ENCODE measurements around the gene ALOX5.

ALOX5 gene

GRCh38 chr10:45441239-45442190 lies 67.5 kb downstream of the ALOX5 start:
- no peak overlapping the region for H4K8ac ChIP-seq (ENCODE audit: low read length)
- no peak overlapping the region for H2BK5ac ChIP-seq (ENCODE audit: low read depth, low read length, poor library complexity, severe bottlenecking)
- no peak overlapping the region for H2AK5ac ChIP-seq (ENCODE audit: low read length, severe bottlenecking)
- H3K9me3 ChIP-seq (ENCODE audit: control insufficient read depth, low read length), result no peaks in the 10 kb centered on the region
- H3K23ac ChIP-seq (ENCODE audit: low read length in 2 of 2), result no peak overlapping the region
- H3K9ac ChIP-seq (ENCODE audit: low read length), result no peak overlapping the region
- 78% methylated on average over 13 of the region's 13 CpGs for WGBS
- no peak overlapping the region for H3K14ac ChIP-seq (ENCODE audit: low read length in 2 of 2)
- no peak overlapping the region for H3K4me3 ChIP-seq (ENCODE audit: insufficient read depth in 1 of 2, low read depth in 1 of 2, low read length in 2 of 2)
- no peak overlapping the region for H2BK120ac ChIP-seq (ENCODE audit: low read depth, low read length)
- H3K36me3 ChIP-seq (ENCODE audit: control insufficient read depth in 1 of 2, insufficient read depth in 2 of 2, low read depth in 1 of 2, low read length in 2 of 2), result no peaks in the 10 kb centered on the region
- no peak overlapping the region for H3K4ac ChIP-seq (ENCODE audit: low read depth in 1 of 2, low read length in 2 of 2)
- no peaks in the 10 kb centered on the region for H3K4me1 ChIP-seq (ENCODE audit: control insufficient read depth, insufficient read depth, low read depth, low read length)
- no peak overlapping the region for H2AFZ ChIP-seq (ENCODE audit: low read depth, low read length)
- DNase-seq, result no peak
- no peak overlapping the region for H2BK15ac ChIP-seq (ENCODE audit: low read depth, poor library complexity, severe bottlenecking)
- no peak overlapping the region for H3K18ac ChIP-seq (ENCODE audit: low read depth in 1 of 2, low read length in 2 of 2)
- no peak overlapping the region for H2BK12ac ChIP-seq (ENCODE audit: low read length in 2 of 2)
- peaks cover 13 to 21% of the 10 kb centered on the region in 2 experiments for H3K27me3 ChIP-seq (ENCODE audit: control insufficient read depth in 1 of 2, insufficient read depth in 1 of 2, low read length in 2 of 2)
- H3K79me1 ChIP-seq (replicated peaks; ENCODE audit: low read length, poor library complexity, severe bottlenecking), result no peaks in the 10 kb centered on the region
- H3K4me2 ChIP-seq (ENCODE audit: low read length, poor library complexity, severe bottlenecking), result no peak overlapping the region
- H3K27ac ChIP-seq (ENCODE audit: low read length, poor library complexity, severe bottlenecking), result no peak overlapping the region
- H4K91ac ChIP-seq (ENCODE audit: low read length), result no peak overlapping the region

- H2BK5ac ChIP-seq (ENCODE audit: low read depth, low read length, poor library complexity, severe bottlenecking), result no peak overlapping the region
- H3K18ac ChIP-seq (ENCODE audit: low read depth in 1 of 2, low read length in 2 of 2), result no peak overlapping the region
- H3K23ac ChIP-seq (ENCODE audit: low read length in 2 of 2), result no peak overlapping the region
- H3K79me1 ChIP-seq (replicated peaks; ENCODE audit: low read length, poor library complexity, severe bottlenecking), result no peaks in the 10 kb centered on the region
- H3K4me2 ChIP-seq (ENCODE audit: low read length, poor library complexity, severe bottlenecking), result no peak overlapping the region
- no peak overlapping the region for H2AK5ac ChIP-seq (ENCODE audit: low read length, severe bottlenecking)
- no peak overlapping the region for H3K4ac ChIP-seq (ENCODE audit: low read depth in 1 of 2, low read length in 2 of 2)
- no peak for DNase-seq
- no peaks in the 10 kb centered on the region for H3K4me1 ChIP-seq (ENCODE audit: control insufficient read depth, insufficient read depth, low read depth, low read length)
- no peak overlapping the region for H3K4me3 ChIP-seq (ENCODE audit: insufficient read depth in 1 of 2, low read depth in 1 of 2, low read length in 2 of 2)
- H4K91ac ChIP-seq (ENCODE audit: low read length), result no peak overlapping the region
- H2BK12ac ChIP-seq (ENCODE audit: low read length in 2 of 2), result no peak overlapping the region
- no peaks in the 10 kb centered on the region for H3K36me3 ChIP-seq (ENCODE audit: control insufficient read depth in 1 of 2, insufficient read depth in 2 of 2, low read depth in 1 of 2, low read length in 2 of 2)
- H2BK15ac ChIP-seq (ENCODE audit: low read depth, poor library complexity, severe bottlenecking), result no peak overlapping the region
- H3K27ac ChIP-seq (ENCODE audit: low read length, poor library complexity, severe bottlenecking), result no peak overlapping the region
- WGBS, result 87% methylated on average over 6 of the region's 6 CpGs
- no peak overlapping the region for H2AFZ ChIP-seq (ENCODE audit: low read depth, low read length)
- H3K27me3 ChIP-seq (ENCODE audit: control insufficient read depth in 1 of 2, insufficient read depth in 1 of 2, low read length in 2 of 2), result peaks cover 13 to 21% of the 10 kb centered on the region in 2 experiments
- H4K8ac ChIP-seq (ENCODE audit: low read length), result no peak overlapping the region
- H3K9me3 ChIP-seq (ENCODE audit: control insufficient read depth, low read length), result no peaks in the 10 kb centered on the region
- H2BK120ac ChIP-seq (ENCODE audit: low read depth, low read length), result no peak overlapping the region
- H3K14ac ChIP-seq (ENCODE audit: low read length in 2 of 2), result no peak overlapping the region
- no peak overlapping the region for H3K9ac ChIP-seq (ENCODE audit: low read length)
Observed at GRCh38 chr10:45442251-45442650, 68.2 kb downstream of the ALOX5 start.

GRCh38 chr10:45442662-45443061 lies 68.6 kb downstream of the ALOX5 start:
- Histone ChIP-seq H2BK5ac (ENCODE audit: low read depth, low read length, poor library complexity, severe bottlenecking) (no peak overlapping the region), H2BK12ac (ENCODE audit: low read length in 2 of 2) (no peak overlapping the region), H3K14ac (ENCODE audit: low read length in 2 of 2) (no peak overlapping the region), H4K91ac (ENCODE audit: low read length) (no peak overlapping the region), H3K4me1 (ENCODE audit: control insufficient read depth, insufficient read depth, low read depth, low read length) (no peaks in the 10 kb centered on the region), H3K18ac (ENCODE audit: low read depth in 1 of 2, low read length in 2 of 2) (no peak overlapping the region), H3K4me2 (ENCODE audit: low read length, poor library complexity, severe bottlenecking) (no peak overlapping the region), H2AFZ (ENCODE audit: low read depth, low read length) (no peak overlapping the region), H3K9ac (ENCODE audit: low read length) (no peak overlapping the region), H2BK15ac (ENCODE audit: low read depth, poor library complexity, severe bottlenecking) (no peak overlapping the region), H3K9me3 (ENCODE audit: control insufficient read depth, low read length) (no peaks in the 10 kb centered on the region), H4K8ac (ENCODE audit: low read length) (no peak overlapping the region), H2BK120ac (ENCODE audit: low read depth, low read length) (no peak overlapping the region), H3K23ac (ENCODE audit: low read length in 2 of 2) (no peak overlapping the region), H3K79me1 (replicated peaks; ENCODE audit: low read length, poor library complexity, severe bottlenecking) (no peaks in the 10 kb centered on the region), H2AK5ac (ENCODE audit: low read length, severe bottlenecking) (no peak overlapping the region), H3K4me3 (ENCODE audit: insufficient read depth in 1 of 2, low read depth in 1 of 2, low read length in 2 of 2) (no peak overlapping the region), H3K4ac (ENCODE audit: low read depth in 1 of 2, low read length in 2 of 2) (no peak overlapping the region), H3K36me3 (ENCODE audit: control insufficient read depth in 1 of 2, insufficient read depth in 2 of 2, low read depth in 1 of 2, low read length in 2 of 2) (no peaks in the 10 kb centered on the region), H3K27me3 (ENCODE audit: control insufficient read depth in 1 of 2, insufficient read depth in 1 of 2, low read length in 2 of 2) (peaks cover 13 to 21% of the 10 kb centered on the region in 2 experiments), H3K27ac (ENCODE audit: low read length, poor library complexity, severe bottlenecking) (no peak overlapping the region)
- 62% methylated on average over 12 of the region's 12 CpGs for WGBS
- no peak for DNase-seq

- Histone ChIP-seq H4K91ac (ENCODE audit: low read length) (no peak overlapping the region), H3K27ac (ENCODE audit: low read length, poor library complexity, severe bottlenecking) (no peak overlapping the region), H3K79me1 (replicated peaks; ENCODE audit: low read length, poor library complexity, severe bottlenecking) (no peaks in the 10 kb centered on the region), H3K23ac (ENCODE audit: low read length in 2 of 2) (no peak overlapping the region), H3K9me3 (ENCODE audit: control insufficient read depth, low read length) (no peaks in the 10 kb centered on the region), H2BK12ac (ENCODE audit: low read length in 2 of 2) (no peak overlapping the region), H2AFZ (ENCODE audit: low read depth, low read length) (no peak overlapping the region), H3K4me3 (ENCODE audit: insufficient read depth in 1 of 2, low read depth in 1 of 2, low read length in 2 of 2) (no peak overlapping the region), H3K4me2 (ENCODE audit: low read length, poor library complexity, severe bottlenecking) (no peak overlapping the region), H2BK120ac (ENCODE audit: low read depth, low read length) (no peak overlapping the region), H3K36me3 (ENCODE audit: control insufficient read depth in 1 of 2, insufficient read depth in 2 of 2, low read depth in 1 of 2, low read length in 2 of 2) (no peaks in the 10 kb centered on the region), H2BK5ac (ENCODE audit: low read depth, low read length, poor library complexity, severe bottlenecking) (no peak overlapping the region), H3K27me3 (ENCODE audit: control insufficient read depth in 1 of 2, insufficient read depth in 1 of 2, low read length in 2 of 2) (peaks cover 13 to 19% of the 10 kb centered on the region in 2 experiments), H3K4me1 (ENCODE audit: control insufficient read depth, insufficient read depth, low read depth, low read length) (no peaks in the 10 kb centered on the region), H2BK15ac (ENCODE audit: low read depth, poor library complexity, severe bottlenecking) (no peak overlapping the region), H3K9ac (ENCODE audit: low read length) (no peak overlapping the region), H3K14ac (ENCODE audit: low read length in 2 of 2) (no peak overlapping the region), H4K8ac (ENCODE audit: low read length) (no peak overlapping the region), H3K4ac (ENCODE audit: low read depth in 1 of 2, low read length in 2 of 2) (no peak overlapping the region), H3K18ac (ENCODE audit: low read depth in 1 of 2, low read length in 2 of 2) (no peak overlapping the region), H2AK5ac (ENCODE audit: low read length, severe bottlenecking) (no peak overlapping the region)
- DNase-seq, result no peak
- 95% methylated on average over 71 of the region's 76 CpGs for WGBS
Observed at GRCh38 chr10:45443101-45444009, 69.3 kb downstream of the ALOX5 start.

All from mesenchymal stem cell (in vitro differentiated cells and primary cell).